HG03175 (cell line): ENCODE results near the gene OR2M2.

Experiments
- ATAC-seq: cut with Tn5 transposase; IDR thresholded peaks from one replicate; pipeline ENCODE4 v1.9.1; 2021; ENCODE audit warnings: mild to moderate bottlenecking, moderate library complexity; ENCODE audit not compliant: unreplicated experiment

Gene OR2M2

GRCh38 chr1:248174521-248174920 lies at the start of gene OR2M2:
Gene OR2M2, plus strand, starts transcription at chr1:248174821. Its CDS starts 5,165 bp downstream, at chr1:248179986.
- ATAC-seq = no peak

GRCh38 chr1:248127653-248128052 lies 47.0 kb upstream of the OR2M2 start:
- no peak for ATAC-seq

- no peak for ATAC-seq
Observed at GRCh38 chr1:248136811-248137210, 37.8 kb upstream of the OR2M2 start.

- ATAC-seq = no peak
Observed at GRCh38 chr1:248140846-248141245, 33.8 kb upstream of the OR2M2 start.

- ATAC-seq = no peak
Observed at GRCh38 chr1:248143311-248143710, 31.3 kb upstream of the OR2M2 start.

GRCh38 chr1:248144513-248145198 lies 30.0 kb upstream of the OR2M2 start, which contains the start of gene OR2M5:
Gene OR2M5, plus strand, starts transcription at chr1:248145148. Its CDS starts 0 bp downstream, at chr1:248145148.
- no peak for ATAC-seq

- no peak for ATAC-seq
Observed at GRCh38 chr1:248152056-248152827, 22.4 kb upstream of the OR2M2 start.

- no peak for ATAC-seq
Observed at GRCh38 chr1:248155927-248156326, 18.7 kb upstream of the OR2M2 start.

- ATAC-seq = no peak
Observed at GRCh38 chr1:248158758-248159157, 15.9 kb upstream of the OR2M2 start.

GRCh38 chr1:248164031-248164430 lies 10.6 kb upstream of the OR2M2 start:
- no peak for ATAC-seq

GRCh38 chr1:248165186-248165585 lies 9.4 kb upstream of the OR2M2 start:
- no peak for ATAC-seq

GRCh38 chr1:248183996-248184395 lies 9.4 kb downstream of the OR2M2 start:
- ATAC-seq = peak; percentile 61

- no peak for ATAC-seq
Observed at GRCh38 chr1:248187363-248187762, 12.7 kb downstream of the OR2M2 start.

- ATAC-seq = no peak
Observed at GRCh38 chr1:248189026-248189425, 14.4 kb downstream of the OR2M2 start.

- no peak for ATAC-seq
Observed at GRCh38 chr1:248194117-248194516, 19.5 kb downstream of the OR2M2 start.

GRCh38 chr1:248196965-248197364 lies 22.3 kb downstream of the OR2M2 start, which contains the start of gene OR2M3:
Gene OR2M3, plus strand, starts transcription at chr1:248197265. Its CDS starts 5,803 bp downstream, at chr1:248203068.
- no peak for ATAC-seq

GRCh38 chr1:248215880-248216279 lies 41.3 kb downstream of the OR2M2 start:
- ATAC-seq = no peak

GRCh38 chr1:248225537-248225936 lies 50.9 kb downstream of the OR2M2 start:
- ATAC-seq = no peak

GRCh38 chr1:248229360-248229908 lies 54.8 kb downstream of the OR2M2 start:
- no peak for ATAC-seq
